Uterus (tissue), 2 donors: Measurements from ENCODE around the gene MREG.

Experiments
- POLR2A ChIP-seq, 2 donors: fragments of 450-650 bp; IDR thresholded peaks; one replicate each; pipeline ENCODE4 v1.6.1; 2016; ENCODE audit warnings: antibody characterized with exemption in 2 of 2, mild to moderate bottlenecking in 1 of 2, moderate library complexity in 1 of 2
- TF ChIP-seq, protein P1 (sequence below), 4 experiments: fragments of 200-600 bp in 2 of 4; fragments of 450-650 bp in 2 of 4; sonication (generic) in 2 of 4; IDR thresholded peaks; one replicate each; pipeline ENCODE4 v1.5.1; 2016 to 2019; ENCODE audit warnings: antibody characterized with exemption in 4 of 4, mild to moderate bottlenecking in 2 of 4, moderate library complexity in 1 of 4

DNA sequence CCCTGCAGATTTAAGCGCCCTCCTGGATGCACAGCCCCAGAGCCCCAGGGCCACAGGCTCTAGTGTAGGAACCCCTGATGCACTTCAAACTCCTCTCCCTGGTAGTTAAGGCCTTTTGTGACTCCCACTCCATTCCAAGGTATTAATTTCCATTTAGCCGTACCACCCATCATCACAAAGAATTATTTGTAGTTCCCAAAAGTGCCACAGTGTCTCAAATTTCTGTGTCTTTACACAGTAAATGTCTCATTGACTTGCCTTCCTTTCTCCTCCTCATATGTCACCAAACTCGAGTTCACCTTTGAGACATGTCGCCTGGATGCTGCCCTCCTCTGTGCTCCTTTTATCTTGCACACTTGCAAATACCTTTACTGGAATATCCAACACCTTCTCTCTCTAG, 42.3 kb upstream of the MREG start:
- TF ChIP-seq POLR2A (IDR thresholded peaks at IDR 0.05), result no peak
- TF ChIP-seq, protein P1, sequence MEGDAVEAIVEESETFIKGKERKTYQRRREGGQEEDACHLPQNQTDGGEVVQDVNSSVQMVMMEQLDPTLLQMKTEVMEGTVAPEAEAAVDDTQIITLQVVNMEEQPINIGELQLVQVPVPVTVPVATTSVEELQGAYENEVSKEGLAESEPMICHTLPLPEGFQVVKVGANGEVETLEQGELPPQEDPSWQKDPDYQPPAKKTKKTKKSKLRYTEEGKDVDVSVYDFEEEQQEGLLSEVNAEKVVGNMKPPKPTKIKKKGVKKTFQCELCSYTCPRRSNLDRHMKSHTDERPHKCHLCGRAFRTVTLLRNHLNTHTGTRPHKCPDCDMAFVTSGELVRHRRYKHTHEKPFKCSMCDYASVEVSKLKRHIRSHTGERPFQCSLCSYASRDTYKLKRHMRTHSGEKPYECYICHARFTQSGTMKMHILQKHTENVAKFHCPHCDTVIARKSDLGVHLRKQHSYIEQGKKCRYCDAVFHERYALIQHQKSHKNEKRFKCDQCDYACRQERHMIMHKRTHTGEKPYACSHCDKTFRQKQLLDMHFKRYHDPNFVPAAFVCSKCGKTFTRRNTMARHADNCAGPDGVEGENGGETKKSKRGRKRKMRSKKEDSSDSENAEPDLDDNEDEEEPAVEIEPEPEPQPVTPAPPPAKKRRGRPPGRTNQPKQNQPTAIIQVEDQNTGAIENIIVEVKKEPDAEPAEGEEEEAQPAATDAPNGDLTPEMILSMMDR (IDR thresholded peaks at IDR 0.05), result no peak
